Tibial nerve (tissue), 4 donors: ENCODE measurements around the gene SULF2.

ENCODE experiments used
- CTCF ChIP-seq, 5 experiments: fragments of 200-600 bp in 3 of 5; fragments of 450-650 bp in 2 of 5; sonication (generic) in 3 of 5; IDR thresholded peaks; one replicate each; pipeline ENCODE4 v1.5.1; 2016 to 2019; ENCODE audit warnings: antibody characterized with exemption in 5 of 5, mild to moderate bottlenecking in 3 of 5, moderate library complexity in 2 of 5
- EP300 ChIP-seq, 2 donors: sonication (generic); formaldehyde crosslinking; IDR thresholded peaks; one replicate each; pipeline ENCODE4 v1.6.1; 2017; ENCODE audit warnings: antibody characterized with exemption in 2 of 2, mild to moderate bottlenecking in 1 of 2
- POLR2A ChIP-seq, 2 donors: fragments of 450-650 bp; IDR thresholded peaks; one replicate each; pipeline ENCODE4 v1.6.1; 2017; ENCODE audit warnings: antibody characterized with exemption in 2 of 2, mild to moderate bottlenecking in 2 of 2, moderate library complexity in 2 of 2

GRCh38 chr20:47609001-47609400, 176.3 kb downstream of the SULF2 start:
- no peak for TF ChIP-seq EP300 (IDR thresholded peaks at IDR 0.05)
- TF ChIP-seq CTCF (IDR thresholded peaks at IDR 0.05) = no peak
- TF ChIP-seq POLR2A (IDR thresholded peaks at IDR 0.05) = no peak
